Measurements from ENCODE around the gene CSGALNACT2.
A peak's percentile ranks its signal among the peaks of the same experiment; 100 is the strongest.

Gene CSGALNACT2

DNA sequence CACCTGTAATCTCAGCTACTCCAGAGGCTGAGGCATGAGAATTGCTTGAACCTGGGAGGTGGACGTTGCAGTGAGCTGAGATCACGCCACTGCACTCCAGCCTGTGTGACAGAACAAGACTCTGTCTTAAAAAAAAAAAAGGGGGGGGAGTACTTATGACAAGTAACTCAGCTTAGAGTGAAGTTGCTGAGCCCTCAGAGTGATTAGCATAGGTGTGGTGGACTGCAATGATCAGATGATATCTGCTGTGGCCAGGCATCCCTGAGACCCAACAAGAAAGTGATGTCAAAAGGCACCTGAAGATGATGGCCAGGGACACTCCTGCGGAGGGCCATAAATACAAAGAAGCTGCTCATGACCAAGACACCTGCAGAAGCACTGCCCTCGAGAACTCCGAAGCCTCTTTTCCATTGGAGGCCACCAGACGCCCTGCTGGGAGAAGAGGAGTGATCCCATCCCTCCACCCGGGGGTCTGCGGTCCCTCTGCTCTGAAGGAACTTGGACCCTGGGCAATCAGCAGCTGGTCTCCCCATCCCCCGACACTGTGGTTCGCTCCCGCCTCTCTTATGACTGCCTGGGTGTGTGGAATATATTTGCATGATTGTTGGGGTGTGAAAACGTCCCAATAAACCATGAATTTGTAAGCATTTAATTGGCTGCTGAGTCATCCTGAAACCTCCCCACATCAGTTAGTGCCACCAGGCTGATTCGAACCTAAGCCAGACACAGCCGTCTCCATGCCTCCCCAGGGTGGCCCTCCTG lies 82.6 kb downstream of the CSGALNACT2 start:
- TF ChIP-seq CTCF (IDR thresholded peaks at IDR 0.05; ENCODE audit: borderline replicate concordance, control extremely low read depth, extremely low read depth, insufficient read depth, missing control alignments) = no peak
- DNase-seq (ENCODE audit: low spot score) = no peak
- in situ Hi-C loops (cut with MboI; ENCODE audit: low sequenced_read_pairs, unreplicated experiment) = no loop called here

GRCh38 chr10:43221419-43222209 lies 83.4 kb downstream of the CSGALNACT2 start:
- in situ Hi-C loops (cut with MboI; ENCODE audit: low sequenced_read_pairs, unreplicated experiment) = no loop called here
- DNase-seq (ENCODE audit: low spot score) = no peak

DNA sequence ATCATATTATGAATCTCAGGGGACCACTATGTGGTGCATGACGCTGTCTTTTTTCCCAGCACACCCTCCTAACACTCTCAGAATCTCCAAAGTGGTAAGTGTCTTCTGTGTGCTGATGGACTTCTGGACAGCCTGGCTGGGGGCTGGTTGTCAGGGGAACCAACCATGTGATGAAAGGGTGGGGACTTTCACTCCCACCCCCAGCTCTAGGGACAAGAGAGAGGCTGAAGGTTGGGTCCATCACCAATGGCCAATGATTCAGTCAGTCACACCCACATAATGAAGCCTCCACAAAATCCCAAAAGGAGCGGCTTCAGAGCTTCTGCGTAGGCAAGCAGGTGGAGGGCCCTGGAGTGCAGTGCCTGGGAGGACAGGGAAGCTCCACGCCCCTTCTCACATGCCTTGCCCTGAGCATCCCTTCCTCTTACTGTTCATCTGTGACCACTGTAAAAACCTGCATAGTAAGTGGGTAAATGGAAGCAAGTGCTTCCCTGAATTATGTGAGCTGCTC lies 84.0 kb downstream of the CSGALNACT2 start:
- no peak for DNase-seq (ENCODE audit: low spot score)
- no peak for TF ChIP-seq CTCF (IDR thresholded peaks at IDR 0.05; ENCODE audit: borderline replicate concordance, control extremely low read depth, extremely low read depth, insufficient read depth, missing control alignments)
- in situ Hi-C loops (cut with MboI; ENCODE audit: low sequenced_read_pairs, unreplicated experiment) = no loop called here

More at GRCh38 chr10:43221419-43222209, 83.4 kb downstream of the CSGALNACT2 start:
- peak; percentile 8 for TF ChIP-seq CTCF (IDR thresholded peaks at IDR 0.05; ENCODE audit: borderline replicate concordance, control extremely low read depth, extremely low read depth, insufficient read depth, missing control alignments)

DNA sequence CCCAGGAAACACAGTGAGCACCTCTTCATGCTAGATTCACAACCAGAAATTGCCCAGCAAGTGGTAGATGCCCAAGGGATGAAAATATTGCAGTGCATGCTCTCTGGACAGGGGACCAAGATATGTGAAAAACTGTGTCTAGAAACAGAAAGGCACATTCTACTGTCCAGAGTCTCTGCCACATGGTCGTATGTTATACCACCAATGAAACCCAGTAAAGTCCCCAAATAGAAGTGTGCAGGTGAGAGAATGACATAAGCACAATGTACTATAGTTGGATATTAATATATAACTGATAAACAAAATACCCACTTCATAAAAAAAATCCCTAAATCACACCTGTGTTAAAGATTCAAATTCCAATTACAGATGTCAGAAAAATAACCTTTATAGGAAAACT lies 84.8 kb downstream of the CSGALNACT2 start:
- TF ChIP-seq CTCF (IDR thresholded peaks at IDR 0.05; ENCODE audit: borderline replicate concordance, control extremely low read depth, extremely low read depth, insufficient read depth, missing control alignments) = no peak
- in situ Hi-C loops (cut with MboI; ENCODE audit: low sequenced_read_pairs, unreplicated experiment) = no loop called here
- no peak for DNase-seq (ENCODE audit: low spot score)

DNA sequence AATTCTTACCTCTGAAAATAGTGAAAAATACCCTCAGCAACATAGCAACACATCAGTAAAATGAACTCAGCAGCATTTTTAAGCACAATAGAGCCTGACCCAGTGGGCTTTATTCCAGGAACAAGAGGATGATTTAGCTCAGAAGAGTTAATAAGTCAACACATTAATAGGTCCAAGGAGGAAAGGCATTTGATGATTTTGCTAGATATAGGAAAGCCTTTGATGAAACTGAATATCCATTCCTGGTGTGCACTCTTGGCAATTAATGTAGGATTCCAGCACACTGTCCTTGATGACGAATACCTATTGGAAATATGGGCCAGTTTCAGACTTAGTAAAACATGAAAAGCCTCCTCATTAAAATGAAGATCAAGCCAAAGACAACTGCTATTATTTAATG lies 86.1 kb downstream of the CSGALNACT2 start:
- DNase-seq (ENCODE audit: low spot score) = no peak
- in situ Hi-C loops (cut with MboI; ENCODE audit: low sequenced_read_pairs, unreplicated experiment) = no loop called here
- TF ChIP-seq CTCF (IDR thresholded peaks at IDR 0.05; ENCODE audit: borderline replicate concordance, control extremely low read depth, extremely low read depth, insufficient read depth, missing control alignments) = no peak

DNA sequence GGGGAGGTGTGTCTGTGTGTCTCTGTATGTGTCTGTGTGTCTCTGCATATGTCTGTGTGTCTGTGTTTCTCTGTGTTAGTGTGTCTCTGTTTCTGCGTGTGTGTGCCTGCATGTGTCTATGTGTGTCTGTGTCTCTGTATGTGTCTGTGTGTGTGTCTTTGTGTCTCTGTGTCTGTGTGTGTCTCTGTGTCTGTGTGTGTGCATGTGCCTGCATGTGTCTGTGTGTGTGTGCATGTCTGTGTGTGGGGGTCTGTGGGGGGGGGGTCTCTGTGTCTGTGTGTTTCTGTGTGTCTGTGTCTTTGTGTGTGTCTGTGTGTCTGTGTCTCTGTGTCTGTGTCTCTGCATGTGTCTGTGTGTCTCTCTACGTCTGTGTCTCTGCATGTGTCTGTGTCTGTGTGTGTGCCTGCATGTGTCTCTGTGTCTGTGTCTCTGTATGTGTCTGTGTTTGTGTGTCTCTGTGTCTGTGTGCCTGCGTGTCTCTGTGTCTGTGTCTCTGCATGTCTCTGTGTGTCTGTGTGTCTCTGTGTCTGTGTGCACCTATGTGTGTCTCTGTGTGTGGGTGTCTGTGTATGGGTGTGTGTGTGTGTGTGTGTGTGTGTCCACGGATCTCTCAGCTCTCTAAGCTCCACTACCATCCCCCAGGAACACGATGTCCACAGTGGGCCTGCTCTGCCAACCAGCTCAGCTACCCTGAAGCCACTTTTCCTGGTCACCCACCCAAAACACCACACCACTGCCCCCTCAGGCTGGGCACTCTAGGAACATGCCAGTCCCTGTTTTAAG lies 87.0 kb downstream of the CSGALNACT2 start:
- DNase-seq (ENCODE audit: low spot score) = no peak
- in situ Hi-C loops (cut with MboI; ENCODE audit: low sequenced_read_pairs, unreplicated experiment) = no loop called here
- no peak for TF ChIP-seq CTCF (IDR thresholded peaks at IDR 0.05; ENCODE audit: borderline replicate concordance, control extremely low read depth, extremely low read depth, insufficient read depth, missing control alignments)
